T-cell (primary cell): ENCODE results near the gene BCKDHB. TPM values are rescaled to one million over a fixed set of nuclear protein-coding genes. Genes with fewer than 3 reads are reported as not detected.
"Not testable (repeated sequence)": the region's sequence is repeated elsewhere in the genome, so short reads cannot be mapped to it uniquely, and the experiment has no call there.

Source experiments
- ATAC-seq, 4 experiments: fragments of 200-7000 bp in 3 of 4; fragments of 150-1000 bp in 1 of 4; cut with Tn5 transposase; replicated peaks in 1 of 4; 1 replicate in 3 of 4; 2 replicates in 1 of 4; pipeline ENCODE4 v1.10.0; 2021; ENCODE audit warnings: moderate library complexity in 3 of 4, mild to moderate bottlenecking in 2 of 4, moderate number of reproducible peaks in 1 of 4
- CTCF ChIA-PET, 2 donors: fragments of 300-600 bp; sonication (Branson Sonifier 250); formaldehyde crosslinking; loops; one replicate each; lab custom pipeline; 2022; ENCODE audit warnings: antibody characterized with exemption in 2 of 2; lab: Charles Lee
- POLR2A ChIA-PET, 2 donors: fragments of 300-600 bp; sonication (Branson Sonifier 250); formaldehyde crosslinking; loops; one replicate each; lab custom pipeline; 2022; ENCODE audit warnings: antibody characterized with exemption in 2 of 2; lab: Charles Lee
- DNase-seq, 35 experiments: peaks; one replicate each; pipeline versions ENCODE4 v3.0.0 to v3.0.0-alpha.2; 2013 to 2023
- H3K27ac ChIP-seq: one replicate; pipeline ENCODE4 v1.5.1; 2013; ENCODE audit warnings: low read length
- H3K27me3 ChIP-seq, 2 experiments: replicated peaks in 1 of 2; 1 replicate in 1 of 2; 2 replicates in 1 of 2; pipeline versions ENCODE4 v1.6.1 to v1.7.0; 2013; ENCODE audit warnings: low read length in 1 of 2, mixed read lengths in 1 of 2; ENCODE audit not compliant: control insufficient read depth in 2 of 2, insufficient read depth in 2 of 2; ENCODE audit errors: extremely low read depth in 1 of 2
- H3K36me3 ChIP-seq, 2 donors: 1 replicate in 1 of 2; 2 replicates in 1 of 2; pipeline versions ENCODE4 v1.6.1 to v1.7.0; 2013; ENCODE audit warnings: low read length in 1 of 2; ENCODE audit not compliant: control insufficient read depth in 2 of 2, insufficient read depth in 1 of 2; ENCODE audit errors: extremely low read depth in 1 of 2
- H3K4me1 ChIP-seq, 2 experiments: 1 replicate in 1 of 2; 2 replicates in 1 of 2; pipeline versions ENCODE4 v1.6.1 to v1.7.0; 2013; ENCODE audit warnings: low read length in 2 of 2, mixed read lengths in 1 of 2; ENCODE audit not compliant: insufficient read depth in 2 of 2, control insufficient read depth in 1 of 2; ENCODE audit errors: extremely low read depth in 1 of 2
- H3K4me3 ChIP-seq, 2 donors: 1 replicate in 1 of 2; 2 replicates in 1 of 2; pipeline versions ENCODE4 v1.5.1 to v1.7.0; 2013; ENCODE audit warnings: mild to moderate bottlenecking in 2 of 2, low read length in 1 of 2, moderate library complexity in 1 of 2; ENCODE audit not compliant: control insufficient read depth in 1 of 2; ENCODE audit errors: extremely low read depth in 1 of 2
- H3K9me3 ChIP-seq: 2 replicates; pipeline ENCODE4 v1.7.0; 2013
- H3K27ac Mint-ChIP-seq, 2 donors: one replicate each; pipeline ENCODE4 v1.8.0; 2020 to 2021; ENCODE audit warnings: mild to moderate bottlenecking in 2 of 2, mixed read lengths in 2 of 2
- H3K27me3 Mint-ChIP-seq, 2 donors: one replicate each; pipeline ENCODE4 v1.8.0; 2021 to 2022; ENCODE audit warnings: mixed read lengths in 2 of 2
- H3K36me3 Mint-ChIP-seq: one replicate; pipeline ENCODE4 v1.8.0; 2021; ENCODE audit warnings: mixed read lengths
- H3K4me1 Mint-ChIP-seq, 3 donors: one replicate each; pipeline ENCODE4 v1.8.0; 2020 to 2022; ENCODE audit warnings: mixed read lengths in 3 of 3, mild to moderate bottlenecking in 1 of 3
- H3K4me3 Mint-ChIP-seq, 3 donors: one replicate each; pipeline ENCODE4 v1.8.0; 2020 to 2022; ENCODE audit warnings: mild to moderate bottlenecking in 3 of 3, mixed read lengths in 3 of 3, moderate library complexity in 3 of 3
- H3K9me3 Mint-ChIP-seq, 3 donors: one replicate each; pipeline ENCODE4 v1.8.0; 2020 to 2022; ENCODE audit warnings: mixed read lengths in 3 of 3
- WGBS: methylation state at CpG from one replicate; pipeline ENCODE4 v1.1.5; 2013; ENCODE audit warnings: missing lambda C conversion rate; ENCODE audit not compliant: insufficient coverage; 5-methylcytosine and 5-hydroxymethylcytosine counted together
- total RNA-seq, 35 experiments: library from RNA in 6 of 35; stranded (reverse) in 6 of 35; fragments of 120-200 nt in 1 of 35; gene quantifications; one replicate each; pipeline versions ENCODE4 v1.2.1 to v1.2.4 and lab custom pipeline; 2013 to 2026

Gene BCKDHB
- total RNA-seq, 5 donors from 2014 or later (not counting 1 experiment from before 2014, with no cell fraction given): 14.1 to 18.7 (median 15.2) TPM

DNA sequence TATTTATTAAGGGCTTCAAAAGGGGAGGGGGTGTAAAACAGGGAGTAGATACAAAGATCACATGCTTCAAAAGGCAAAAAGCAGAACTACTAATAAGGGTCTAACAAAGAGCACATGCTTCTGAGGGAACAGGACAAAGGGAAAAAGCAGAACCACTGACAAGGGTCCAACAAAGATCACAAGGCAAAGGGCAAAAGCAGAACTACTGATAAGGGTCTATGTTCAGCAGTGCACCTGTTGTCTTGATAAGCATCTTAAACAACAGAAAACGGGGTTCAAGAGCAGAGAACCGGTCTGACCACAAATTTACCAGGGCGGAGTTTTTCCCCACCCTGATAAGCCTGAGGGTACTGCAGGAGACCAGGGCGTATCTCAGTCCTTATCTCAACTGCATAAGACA is 105.4 kb downstream of the BCKDHB start:
- H3K9me3 Mint-ChIP-seq, DNase-seq, H3K36me3 ChIP-seq, H3K27me3 Mint-ChIP-seq, POLR2A ChIA-PET, H3K4me3 Mint-ChIP-seq, H3K4me1 Mint-ChIP-seq, ATAC-seq, H3K4me1 ChIP-seq, H3K27ac Mint-ChIP-seq, H3K27ac ChIP-seq, H3K27me3 ChIP-seq, H3K9me3 ChIP-seq, H3K36me3 Mint-ChIP-seq, H3K4me3 ChIP-seq, CTCF ChIA-PET: not testable (repeated sequence)
- no CpG with 5 or more reads among the region's 4 CpGs for WGBS

- H3K4me1 ChIP-seq: no peaks in the 10 kb centered on the region
- H3K9me3 ChIP-seq: no peaks in the 10 kb centered on the region
- H3K4me3 ChIP-seq: no peak overlapping the region
- WGBS: no CpG with 5 or more reads among the region's 4 CpGs
- ChIA-PET POLR2A (interaction anchor here in 1 of 2 donors (0.6 kb wide), 1 partner anchor 1707 kb away, joined by 4 read pairs; no protein-coding TSS in a partner anchor), CTCF (interaction anchor here (0.6 to 1.8 kb wide), 10 partner anchors 9 to 1826 kb away, joined by 3 to 5 read pairs (median 3); no protein-coding TSS in a partner anchor)
- peaks cover 4% of the 10 kb centered on the region for H3K36me3 Mint-ChIP-seq
- no peak overlapping the region for H3K27ac Mint-ChIP-seq
- no peaks in the 10 kb centered on the region for H3K36me3 ChIP-seq
- DNase-seq (peak in 3 of 35 experiments; percentile 2 to 29 (median 5)), ATAC-seq (peak in 2 of 4 experiments; percentile 60 to 68)
- peaks cover 0 to 2% (median 1%) of the 10 kb centered on the region in 3 donors for H3K9me3 Mint-ChIP-seq
- no peaks in the 10 kb centered on the region for H3K4me1 Mint-ChIP-seq
- H3K27ac ChIP-seq: no peak overlapping the region
- H3K27me3 Mint-ChIP-seq: no peaks in the 10 kb centered on the region
- no peak overlapping the region for H3K4me3 Mint-ChIP-seq
- no peaks in the 10 kb centered on the region for H3K27me3 ChIP-seq
These were observed 108.1 kb downstream of the BCKDHB start for GRCh38 chr6:80214436-80215022.

DNA sequence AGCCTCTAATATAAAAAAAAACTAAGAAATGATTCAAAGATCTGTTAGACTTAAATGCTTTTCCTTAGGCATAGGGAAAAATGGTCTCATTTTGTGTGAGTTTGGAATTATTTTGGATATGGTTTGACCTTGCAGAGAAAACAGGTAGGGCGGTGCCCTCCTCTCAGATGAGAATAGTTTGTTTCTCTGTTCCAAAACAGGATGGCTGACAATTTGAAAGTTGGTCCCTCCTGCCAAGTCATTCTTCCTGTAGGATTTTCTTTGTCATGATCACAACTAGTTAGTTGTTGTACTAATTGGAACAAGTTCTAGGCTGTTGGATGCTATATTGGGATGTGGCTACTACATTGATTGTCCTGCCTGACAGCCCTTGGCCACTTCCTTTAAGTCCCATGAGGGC is 108.6 kb downstream of the BCKDHB start:
- Mint-ChIP-seq H3K4me1 (no peaks in the 10 kb centered on the region), H3K36me3 (peaks cover 9% of the 10 kb centered on the region), H3K27me3 (no peaks in the 10 kb centered on the region), H3K4me3 (no peak overlapping the region), H3K9me3 (peaks cover 0 to 7% (median 5%) of the 10 kb centered on the region in 3 donors), H3K27ac (no peak overlapping the region)
- ChIA-PET CTCF (interaction anchor here (0.6 to 1.8 kb wide), 6 partner anchors 10 to 1825 kb away, joined by 3 to 5 read pairs (median 3); no protein-coding TSS in a partner anchor), POLR2A (no interaction called here)
- H3K36me3 ChIP-seq: no peaks in the 10 kb centered on the region
- DNase-seq (no peak), ATAC-seq (no peak)
- H3K27ac ChIP-seq: no peak overlapping the region
- H3K4me1 ChIP-seq: no peaks in the 10 kb centered on the region
- no peaks in the 10 kb centered on the region for H3K9me3 ChIP-seq
- no peaks in the 10 kb centered on the region for H3K27me3 ChIP-seq
- 100% methylated on average over 1 of the region's 1 CpG for WGBS
- H3K4me3 ChIP-seq: no peak overlapping the region

DNA sequence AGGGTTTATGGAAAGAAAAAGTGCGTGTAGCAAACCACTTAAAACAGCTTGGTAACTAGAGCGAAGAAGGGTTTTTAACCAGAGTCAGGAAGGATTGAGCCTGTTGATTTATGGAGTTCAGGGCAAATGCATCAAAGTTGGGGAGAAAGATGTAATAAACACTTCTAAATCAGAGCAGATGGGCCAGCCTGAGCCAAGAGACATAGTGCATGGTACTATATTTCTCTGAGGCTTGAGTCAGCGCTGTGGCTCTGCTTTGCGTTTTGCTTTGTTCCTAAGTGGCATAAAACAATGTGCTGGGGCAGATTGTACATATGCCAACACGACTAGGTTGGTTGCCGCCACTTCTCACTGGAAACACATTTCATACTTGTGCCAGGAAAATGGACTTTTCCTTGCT is 111.3 kb downstream of the BCKDHB start:
- Mint-ChIP-seq H3K4me3 (no peak overlapping the region), H3K27me3 (no peaks in the 10 kb centered on the region), H3K36me3 (peaks cover 24% of the 10 kb centered on the region), H3K9me3 (peaks cover 0 to 10% (median 5%) of the 10 kb centered on the region in 3 donors), H3K4me1 (no peaks in the 10 kb centered on the region), H3K27ac (no peak overlapping the region)
- H3K27me3 ChIP-seq: no peaks in the 10 kb centered on the region
- no peaks in the 10 kb centered on the region for H3K9me3 ChIP-seq
- no peak overlapping the region for H3K27ac ChIP-seq
- ATAC-seq (no peak), DNase-seq (no peak)
- no peaks in the 10 kb centered on the region for H3K4me1 ChIP-seq
- 100% methylated on average over 4 of the region's 6 CpGs for WGBS
- CTCF ChIA-PET: interaction anchor here in 1 of 2 donors (0.5 kb wide), 1 partner anchor 760 kb away, joined by 5 read pairs; no protein-coding TSS in a partner anchor
- no peaks in the 10 kb centered on the region for H3K36me3 ChIP-seq
- POLR2A ChIA-PET: no interaction called here
- no peak overlapping the region for H3K4me3 ChIP-seq

- H3K4me1 Mint-ChIP-seq: no peaks in the 10 kb centered on the region
- no peaks in the 10 kb centered on the region for H3K9me3 ChIP-seq
- no peak overlapping the region for H3K4me3 Mint-ChIP-seq
- peaks cover 58% of the 10 kb centered on the region for H3K36me3 Mint-ChIP-seq
- peaks cover 0 to 10% (median 5%) of the 10 kb centered on the region in 3 donors for H3K9me3 Mint-ChIP-seq
- no peak overlapping the region for H3K27ac Mint-ChIP-seq
- H3K4me1 ChIP-seq: no peaks in the 10 kb centered on the region
- H3K4me3 ChIP-seq: no peak overlapping the region
- ATAC-seq (no peak), DNase-seq (no peak)
- H3K36me3 ChIP-seq: no peaks in the 10 kb centered on the region
- 100% methylated on average over 2 of the region's 3 CpGs for WGBS
- H3K27ac ChIP-seq: no peak overlapping the region
- no peaks in the 10 kb centered on the region for H3K27me3 ChIP-seq
- ChIA-PET CTCF (no interaction called here), POLR2A (no interaction called here)
- no peaks in the 10 kb centered on the region for H3K27me3 Mint-ChIP-seq
These were observed 117.3 kb downstream of the BCKDHB start for GRCh38 chr6:80223743-80224212.

DNA sequence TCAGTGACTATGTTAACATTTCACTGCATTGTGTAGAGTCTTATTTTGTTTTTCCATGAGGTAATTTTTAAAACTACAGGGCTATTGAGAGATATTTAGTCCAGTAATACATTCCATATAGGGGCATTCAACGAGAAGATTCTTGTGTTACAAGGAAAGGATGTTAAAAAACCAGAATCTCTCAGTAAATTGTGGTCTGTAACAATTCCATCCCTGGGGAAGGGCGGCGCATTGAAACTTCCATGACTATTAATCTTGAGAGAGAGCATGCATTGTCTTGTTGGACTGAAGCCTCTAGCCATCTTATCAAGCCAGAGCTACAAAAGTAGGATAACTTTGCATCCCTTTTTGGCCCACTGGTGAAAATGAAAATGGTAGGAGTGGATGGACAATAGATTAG is 119.7 kb downstream of the BCKDHB start:
- no peaks in the 10 kb centered on the region for H3K27me3 Mint-ChIP-seq
- H3K27ac ChIP-seq: no peak overlapping the region
- no peaks in the 10 kb centered on the region for H3K4me1 Mint-ChIP-seq
- H3K27me3 ChIP-seq: no peaks in the 10 kb centered on the region
- no peak overlapping the region for H3K4me3 Mint-ChIP-seq
- H3K9me3 ChIP-seq: no peaks in the 10 kb centered on the region
- no peaks in the 10 kb centered on the region for H3K9me3 Mint-ChIP-seq
- no peak overlapping the region for H3K4me3 ChIP-seq
- no peak for ATAC-seq
- no peaks in the 10 kb centered on the region for H3K4me1 ChIP-seq
- POLR2A ChIA-PET: no interaction called here
- no CpG with 5 or more reads among the region's 3 CpGs for WGBS
- no peak for DNase-seq
- CTCF ChIA-PET: interaction anchor here in 1 of 2 donors (0.6 kb wide), 1 partner anchor 12 kb away, joined by 3 read pairs; no protein-coding TSS in a partner anchor
- H3K27ac Mint-ChIP-seq: no peak overlapping the region
- no peaks in the 10 kb centered on the region for H3K36me3 ChIP-seq
- peaks cover 51% of the 10 kb centered on the region for H3K36me3 Mint-ChIP-seq
